Keratinocyte (primary cell): ENCODE results near the gene NHP2.

Experiments used
- CTCF ChIP-seq, 3 experiments: IDR thresholded peaks in 1 of 3; conservative IDR thresholded peaks in 1 of 3; optimal IDR thresholded peaks in 1 of 3; 2 replicates in 2 of 3; 3 replicates in 1 of 3; pipeline versions ENCODE3 to v1.5.1; 2011; ENCODE audit warnings: low read length in 3 of 3, mild to moderate bottlenecking in 3 of 3, moderate library complexity in 2 of 3, control low read depth in 1 of 3, inconsistent platforms in 1 of 3; ENCODE audit not compliant: insufficient read depth in 2 of 3; ENCODE audit errors: extremely low read depth in 1 of 3
- EZH2 ChIP-seq: IDR thresholded peaks from one replicate; pipeline ENCODE4 v1.6.1; 2012; ENCODE audit warnings: inconsistent platforms, mild to moderate bottlenecking, low read length, moderate library complexity

GRCh38 chr5:178192244-178192643, 38.6 kb upstream of the NHP2 start:
- no peak for TF ChIP-seq CTCF (optimal IDR thresholded peaks at IDR 0.05 in 1 of 3, IDR thresholded peaks at IDR 0.05 in 1 of 3, conservative IDR thresholded peaks at IDR 0.05 in 1 of 3; ENCODE audit: extremely low read depth in 1 of 3, insufficient read depth in 2 of 3, low read length in 3 of 3)
- TF ChIP-seq EZH2 = no peak
